GM13977 (cell line): ENCODE results near the gene GPR45.
"Not testable (repeated sequence)": the region's sequence is repeated elsewhere in the genome, so short reads cannot be mapped to it uniquely, and the experiment has no call there.

Source experiments
- DNase-seq: peaks from one replicate; pipeline ENCODE4 v3.0.0; 2012; ENCODE audit warnings: low spot score
- CTCF ChIP-seq: IDR thresholded peaks from 2 replicates; pipeline ENCODE4 v1.5.1; 2012; ENCODE audit warnings: mild to moderate bottlenecking, control low read depth; ENCODE audit not compliant: insufficient read depth; ENCODE audit errors: extremely low read depth, missing control alignments
- in situ Hi-C: fragments of 300-500 bp; cut with MboI; formaldehyde crosslinking; loops from one replicate; pipeline ENCODE4 v1.12.0; 2022; ENCODE audit warnings: low sequenced_read_pairs, low pct_unique_long_range_greater_than_20kb, mixed read lengths, inconsistent platforms; ENCODE audit not compliant: unreplicated experiment

The GPR45 gene

GRCh38 chr2:105242286-105242993 lies 897 bp downstream of the GPR45 start:
- no peak for DNase-seq
- TF ChIP-seq CTCF, result no peak
- in situ Hi-C loops, result no loop called here

GRCh38 chr2:105243961-105244360 lies 2.4 kb downstream of the GPR45 start:
- no peak for DNase-seq
- TF ChIP-seq CTCF, result peak; percentile 18
- in situ Hi-C loops, result no loop called here

GRCh38 chr2:105244451-105244850 lies 2.9 kb downstream of the GPR45 start:
- no peak for DNase-seq
- in situ Hi-C loops, result no loop called here
- TF ChIP-seq CTCF, result no peak

- no peak for DNase-seq
- no peak for TF ChIP-seq CTCF
- in situ Hi-C loops, result no loop called here
Observed at GRCh38 chr2:105248316-105249070, 7.0 kb downstream of the GPR45 start.

GRCh38 chr2:105249181-105249580 lies 7.6 kb downstream of the GPR45 start:
- DNase-seq, result no peak
- TF ChIP-seq CTCF, result no peak
- in situ Hi-C loops, result no loop called here

GRCh38 chr2:105249891-105250290 lies 8.3 kb downstream of the GPR45 start:
- in situ Hi-C loops, result no loop called here
- DNase-seq, result no peak
- no peak for TF ChIP-seq CTCF

- in situ Hi-C loops, DNase-seq: not testable (repeated sequence)
Observed at GRCh38 chr2:105251016-105251648, 9.6 kb downstream of the GPR45 start.
